Measurements from ENCODE around the gene PTPN20.
"Not testable (repeated sequence)": the region's sequence is repeated elsewhere in the genome, so short reads cannot be mapped to it uniquely, and the experiment has no call there.

DNA sequence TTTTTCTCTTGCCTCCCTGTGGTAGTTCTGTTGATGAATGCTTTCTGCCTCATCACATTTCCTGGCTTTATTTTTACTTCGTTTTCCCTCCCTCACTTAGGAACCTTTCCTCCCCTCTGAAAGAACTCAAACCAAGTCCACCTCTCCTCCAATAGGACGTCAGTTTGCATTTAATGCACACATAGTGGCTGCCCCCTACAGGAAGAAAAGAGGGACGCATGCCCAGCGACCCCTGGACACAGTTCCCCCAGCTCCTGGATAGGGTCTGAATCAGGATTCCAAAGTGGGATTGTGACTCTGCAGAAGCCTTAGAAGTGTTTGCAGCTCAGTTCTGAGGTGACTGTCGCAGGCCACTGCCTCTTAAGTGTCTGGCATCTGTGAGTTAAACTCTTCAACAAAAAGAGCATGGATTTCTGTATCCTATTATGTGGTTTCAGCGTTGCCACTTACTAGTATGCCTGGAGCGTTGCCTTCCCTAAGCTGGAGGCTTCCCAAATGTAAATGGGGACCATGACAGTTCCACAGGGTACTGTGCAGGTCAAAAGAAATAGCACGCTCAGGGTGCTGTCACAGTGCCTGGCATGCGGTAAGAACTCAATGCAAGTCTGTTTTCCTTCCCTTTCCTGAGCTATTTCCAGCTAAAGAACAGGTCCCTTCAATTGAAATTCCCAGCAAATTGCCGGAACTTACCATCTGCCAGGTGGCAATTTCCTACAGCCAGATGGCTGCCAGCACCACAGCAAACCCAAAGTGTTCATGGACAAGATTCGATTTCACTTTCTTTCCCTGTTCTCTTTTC is 20.2 kb upstream of the PTPN20 start:
- not testable (repeated sequence) for TF ChIP-seq POLR2A (IDR thresholded peaks at IDR 0.05; ENCODE audit: low read length); GATA1 (IDR thresholded peaks at IDR 0.05; ENCODE audit: low read depth, low read length)

All from erythroblast (primary cell).